Transverse colon (tissue), 3 donors: Measurements from ENCODE around the gene PIK3R5.

Experiments
- POLR2A ChIP-seq: fragments of 450-650 bp; IDR thresholded peaks from one replicate; pipeline ENCODE4 v1.6.1; 2016; ENCODE audit warnings: antibody characterized with exemption, mild to moderate bottlenecking, moderate library complexity
- TF ChIP-seq, protein P1 (sequence below), 5 experiments: fragments of 200-600 bp in 3 of 5; fragments of 450-650 bp in 2 of 5; sonication (generic) in 3 of 5; IDR thresholded peaks; 1 replicate in 2 of 5; 2 replicates in 3 of 5; pipeline ENCODE4 v1.5.1; 2016 to 2017; ENCODE audit warnings: antibody characterized with exemption in 5 of 5, inconsistent platforms in 3 of 5, mild to moderate bottlenecking in 2 of 5, moderate library complexity in 1 of 5

DNA sequence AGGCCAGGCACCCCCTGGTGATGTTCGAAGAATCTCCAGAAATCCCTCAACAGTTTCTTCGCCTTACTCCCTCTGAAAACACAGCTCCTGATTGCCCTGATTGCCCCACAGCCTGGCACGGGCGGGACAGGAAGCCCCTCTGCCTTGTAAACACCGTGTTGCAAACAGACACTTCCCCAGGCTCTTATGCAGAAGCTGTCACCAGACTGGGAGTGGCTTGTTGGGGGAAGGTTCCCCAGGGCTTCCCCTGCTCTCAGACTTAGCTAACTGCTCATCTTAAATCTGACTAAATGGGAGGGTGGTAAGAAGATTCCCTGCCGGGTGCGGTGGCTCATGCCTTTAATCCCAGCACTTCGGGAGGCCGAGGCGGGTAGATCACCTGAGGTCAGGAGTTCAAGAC, 11.2 kb downstream of the PIK3R5 start:
- TF ChIP-seq, protein P1, sequence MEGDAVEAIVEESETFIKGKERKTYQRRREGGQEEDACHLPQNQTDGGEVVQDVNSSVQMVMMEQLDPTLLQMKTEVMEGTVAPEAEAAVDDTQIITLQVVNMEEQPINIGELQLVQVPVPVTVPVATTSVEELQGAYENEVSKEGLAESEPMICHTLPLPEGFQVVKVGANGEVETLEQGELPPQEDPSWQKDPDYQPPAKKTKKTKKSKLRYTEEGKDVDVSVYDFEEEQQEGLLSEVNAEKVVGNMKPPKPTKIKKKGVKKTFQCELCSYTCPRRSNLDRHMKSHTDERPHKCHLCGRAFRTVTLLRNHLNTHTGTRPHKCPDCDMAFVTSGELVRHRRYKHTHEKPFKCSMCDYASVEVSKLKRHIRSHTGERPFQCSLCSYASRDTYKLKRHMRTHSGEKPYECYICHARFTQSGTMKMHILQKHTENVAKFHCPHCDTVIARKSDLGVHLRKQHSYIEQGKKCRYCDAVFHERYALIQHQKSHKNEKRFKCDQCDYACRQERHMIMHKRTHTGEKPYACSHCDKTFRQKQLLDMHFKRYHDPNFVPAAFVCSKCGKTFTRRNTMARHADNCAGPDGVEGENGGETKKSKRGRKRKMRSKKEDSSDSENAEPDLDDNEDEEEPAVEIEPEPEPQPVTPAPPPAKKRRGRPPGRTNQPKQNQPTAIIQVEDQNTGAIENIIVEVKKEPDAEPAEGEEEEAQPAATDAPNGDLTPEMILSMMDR (IDR thresholded peaks at IDR 0.05), result no peak
- TF ChIP-seq POLR2A, result no peak
